Upper lobe of right lung (tissue), 1 donor: ENCODE data around the gene SCP2. TPM values are rescaled to one million over a fixed set of nuclear protein-coding genes. Genes with fewer than 3 reads are reported as not detected.

Source experiments
- ATAC-seq: fragments of 200-7000 bp; cut with Tn5 transposase; one replicate; pipeline ENCODE4 v1.9.1; 2020; ENCODE audit warnings: mild to moderate bottlenecking, moderate library complexity
- DNase-seq: peaks from one replicate; pipeline ENCODE4 v3.0.0-alpha.2; 2020
- H3K27ac ChIP-seq: fragments of 200-600 bp; one replicate; pipeline ENCODE4 v1.8.0; 2022
- H3K27me3 ChIP-seq: fragments of 200-600 bp; one replicate; pipeline ENCODE4 v1.8.0; 2022; ENCODE audit warnings: mild to moderate bottlenecking
- H3K36me3 ChIP-seq: fragments of 200-600 bp; one replicate; pipeline ENCODE4 v1.8.0; 2022
- H3K4me1 ChIP-seq: fragments of 200-600 bp; one replicate; pipeline ENCODE4 v1.8.0; 2022
- H3K4me3 ChIP-seq: fragments of 200-600 bp; one replicate; pipeline ENCODE4 v1.8.0; 2022; ENCODE audit warnings: mild to moderate bottlenecking
- H3K9me3 ChIP-seq: fragments of 200-600 bp; one replicate; pipeline ENCODE4 v1.8.0; 2022
- intact Hi-C: fragments of 100-400 bp; cut with DNase I; formaldehyde crosslinking; loops from one replicate; pipeline ENCODE4 v1.11.0; 2022
- total RNA-seq: library from RNA; stranded (reverse); fragmentation: NEBNext Ultra II Directional; extraction: Animal tissue kit (Norgen Biotek cat#: 25700); gene quantifications from one replicate; pipeline ENCODE4 v1.2.1, GENCODE V29; 2021
- TF ChIP-seq, protein P1 (sequence below): fragments of 200-600 bp; IDR thresholded peaks from one replicate; pipeline ENCODE4 v1.8.0; 2022; ENCODE audit warnings: antibody characterized with exemption
- donor health status: DM: no; HTN: yes; CAD: no; lungs with severe emphysema.

The SCP2 gene
- total RNA-seq, 1 donor from 2014 or later: 140 TPM

DNA sequence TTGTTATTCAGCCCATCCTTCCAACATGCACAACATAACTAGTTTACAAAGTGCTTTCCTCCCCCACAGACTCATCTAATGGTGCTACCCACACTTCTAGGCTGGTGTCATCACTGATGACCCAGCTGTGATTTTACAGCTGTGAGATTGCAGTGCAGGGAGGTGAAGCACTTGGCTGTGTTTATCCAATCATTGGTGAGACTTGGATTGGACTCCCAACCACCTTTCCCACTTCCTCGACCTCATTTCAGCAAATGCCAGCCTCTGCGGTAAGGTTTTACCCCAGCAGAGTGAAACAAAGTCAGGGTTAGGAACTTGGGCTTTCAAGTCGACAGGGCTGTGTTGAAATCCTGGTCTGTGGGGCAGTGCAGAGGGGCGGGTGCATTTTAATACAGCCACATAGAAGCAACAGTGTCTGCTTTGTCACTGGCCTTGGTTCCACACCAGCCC is 27.6 kb upstream of the SCP2 start:
- H3K4me1 ChIP-seq: no peaks in the 10 kb centered on the region
- intact Hi-C loops: no loop called here
- TF ChIP-seq, protein P1, sequence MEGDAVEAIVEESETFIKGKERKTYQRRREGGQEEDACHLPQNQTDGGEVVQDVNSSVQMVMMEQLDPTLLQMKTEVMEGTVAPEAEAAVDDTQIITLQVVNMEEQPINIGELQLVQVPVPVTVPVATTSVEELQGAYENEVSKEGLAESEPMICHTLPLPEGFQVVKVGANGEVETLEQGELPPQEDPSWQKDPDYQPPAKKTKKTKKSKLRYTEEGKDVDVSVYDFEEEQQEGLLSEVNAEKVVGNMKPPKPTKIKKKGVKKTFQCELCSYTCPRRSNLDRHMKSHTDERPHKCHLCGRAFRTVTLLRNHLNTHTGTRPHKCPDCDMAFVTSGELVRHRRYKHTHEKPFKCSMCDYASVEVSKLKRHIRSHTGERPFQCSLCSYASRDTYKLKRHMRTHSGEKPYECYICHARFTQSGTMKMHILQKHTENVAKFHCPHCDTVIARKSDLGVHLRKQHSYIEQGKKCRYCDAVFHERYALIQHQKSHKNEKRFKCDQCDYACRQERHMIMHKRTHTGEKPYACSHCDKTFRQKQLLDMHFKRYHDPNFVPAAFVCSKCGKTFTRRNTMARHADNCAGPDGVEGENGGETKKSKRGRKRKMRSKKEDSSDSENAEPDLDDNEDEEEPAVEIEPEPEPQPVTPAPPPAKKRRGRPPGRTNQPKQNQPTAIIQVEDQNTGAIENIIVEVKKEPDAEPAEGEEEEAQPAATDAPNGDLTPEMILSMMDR: no peak
- no peak for DNase-seq
- peaks cover 20% of the 10 kb centered on the region for H3K36me3 ChIP-seq
- H3K4me3 ChIP-seq: no peak overlapping the region
- H3K27ac ChIP-seq: no peak overlapping the region
- H3K27me3 ChIP-seq: no peaks in the 10 kb centered on the region
- no peaks in the 10 kb centered on the region for H3K9me3 ChIP-seq
- ATAC-seq: no peak

DNA sequence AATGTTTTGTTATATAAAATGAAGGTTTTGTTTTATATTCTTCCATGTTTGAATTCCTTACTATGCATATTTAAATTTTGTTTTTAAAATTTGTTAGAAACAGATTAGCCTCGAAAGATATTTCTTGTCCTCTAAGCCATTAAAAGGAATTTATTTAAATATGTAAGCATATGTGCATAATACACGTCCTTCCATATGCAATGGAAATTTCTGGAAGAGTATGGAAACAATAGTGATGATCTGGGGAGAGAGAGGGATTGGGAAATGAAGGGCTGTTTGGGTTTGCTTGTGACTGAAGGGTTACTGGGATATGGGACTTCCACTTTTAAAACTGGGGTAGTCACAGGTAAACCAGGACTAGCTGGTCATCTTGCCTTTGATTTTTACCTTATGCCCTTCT is 26.7 kb upstream of the SCP2 start:
- no peak for ATAC-seq
- DNase-seq: no peak
- H3K36me3 ChIP-seq: peaks cover 17% of the 10 kb centered on the region
- H3K9me3 ChIP-seq: no peaks in the 10 kb centered on the region
- H3K27me3 ChIP-seq: no peaks in the 10 kb centered on the region
- H3K4me3 ChIP-seq: no peak overlapping the region
- intact Hi-C loops: no loop called here
- no peak overlapping the region for H3K27ac ChIP-seq
- H3K4me1 ChIP-seq: no peaks in the 10 kb centered on the region
- TF ChIP-seq, protein P1: no peak

DNA sequence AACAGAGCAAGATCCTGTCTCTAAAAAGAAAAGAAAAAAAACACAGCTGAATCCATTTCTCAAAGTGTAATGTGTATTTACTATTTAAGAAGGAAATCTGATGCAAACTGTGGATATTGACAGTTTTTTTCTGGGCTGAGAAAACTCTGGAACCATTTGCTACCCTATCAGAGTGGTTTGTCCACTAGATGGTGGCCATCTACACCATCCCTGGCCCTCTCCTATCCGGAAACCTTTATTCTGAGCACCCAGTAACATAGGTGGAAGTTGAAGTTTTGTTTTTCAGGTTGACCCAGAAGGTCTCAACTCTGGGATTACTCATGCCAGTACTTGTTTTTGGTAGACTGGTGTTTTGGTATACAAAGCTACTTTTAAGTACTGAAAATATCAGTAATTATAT is 25.7 kb upstream of the SCP2 start:
- no peaks in the 10 kb centered on the region for H3K27me3 ChIP-seq
- TF ChIP-seq, protein P1: no peak
- H3K36me3 ChIP-seq: peaks cover 7% of the 10 kb centered on the region
- DNase-seq (no peak), ATAC-seq (no peak)
- H3K27ac ChIP-seq: no peak overlapping the region
- no peaks in the 10 kb centered on the region for H3K9me3 ChIP-seq
- H3K4me1 ChIP-seq: no peaks in the 10 kb centered on the region
- no peak overlapping the region for H3K4me3 ChIP-seq
- intact Hi-C loops: no loop called here

DNA sequence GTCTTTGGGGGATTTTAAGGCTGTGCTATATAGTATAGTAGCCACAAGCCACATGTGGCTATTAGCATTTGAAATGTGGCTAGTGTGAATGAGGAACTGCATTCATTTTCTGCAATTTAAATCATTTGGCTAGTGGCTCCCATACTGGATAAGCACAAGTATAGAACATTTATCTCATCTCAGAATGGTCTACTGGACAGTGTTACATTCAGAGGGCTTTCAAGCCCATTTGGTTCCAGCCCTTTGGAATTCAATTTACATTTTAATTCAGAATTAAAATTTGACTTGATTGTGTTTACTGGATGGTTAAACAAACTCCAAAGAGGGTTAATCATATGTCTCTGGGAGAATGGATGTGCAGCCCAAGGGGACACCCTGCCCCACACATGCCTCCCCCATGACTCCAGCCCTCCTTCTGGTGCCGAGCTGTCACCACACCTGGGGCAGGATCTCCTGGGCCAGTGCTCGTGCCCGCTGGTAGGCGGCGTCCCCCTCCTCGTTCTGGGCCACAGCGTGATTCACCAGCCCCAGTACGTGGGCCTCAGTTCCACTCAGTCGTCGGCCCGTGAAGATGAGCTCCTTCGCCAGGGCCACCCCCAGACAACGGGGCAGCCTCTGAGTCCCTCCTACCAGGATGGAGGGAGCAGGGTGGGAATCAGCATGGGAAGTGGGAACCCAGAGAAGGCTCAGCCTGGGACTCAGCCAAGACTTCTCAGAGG is 22.7 kb upstream of the SCP2 start:
- TF ChIP-seq, protein P1: no peak
- H3K4me3 ChIP-seq: no peak overlapping the region
- no peak overlapping the region for H3K27ac ChIP-seq
- DNase-seq (no peak), ATAC-seq (no peak)
- no peaks in the 10 kb centered on the region for H3K4me1 ChIP-seq
- intact Hi-C loops: no loop called here
- no peaks in the 10 kb centered on the region for H3K27me3 ChIP-seq
- peaks cover 7% of the 10 kb centered on the region for H3K36me3 ChIP-seq
- H3K9me3 ChIP-seq: no peaks in the 10 kb centered on the region

DNA sequence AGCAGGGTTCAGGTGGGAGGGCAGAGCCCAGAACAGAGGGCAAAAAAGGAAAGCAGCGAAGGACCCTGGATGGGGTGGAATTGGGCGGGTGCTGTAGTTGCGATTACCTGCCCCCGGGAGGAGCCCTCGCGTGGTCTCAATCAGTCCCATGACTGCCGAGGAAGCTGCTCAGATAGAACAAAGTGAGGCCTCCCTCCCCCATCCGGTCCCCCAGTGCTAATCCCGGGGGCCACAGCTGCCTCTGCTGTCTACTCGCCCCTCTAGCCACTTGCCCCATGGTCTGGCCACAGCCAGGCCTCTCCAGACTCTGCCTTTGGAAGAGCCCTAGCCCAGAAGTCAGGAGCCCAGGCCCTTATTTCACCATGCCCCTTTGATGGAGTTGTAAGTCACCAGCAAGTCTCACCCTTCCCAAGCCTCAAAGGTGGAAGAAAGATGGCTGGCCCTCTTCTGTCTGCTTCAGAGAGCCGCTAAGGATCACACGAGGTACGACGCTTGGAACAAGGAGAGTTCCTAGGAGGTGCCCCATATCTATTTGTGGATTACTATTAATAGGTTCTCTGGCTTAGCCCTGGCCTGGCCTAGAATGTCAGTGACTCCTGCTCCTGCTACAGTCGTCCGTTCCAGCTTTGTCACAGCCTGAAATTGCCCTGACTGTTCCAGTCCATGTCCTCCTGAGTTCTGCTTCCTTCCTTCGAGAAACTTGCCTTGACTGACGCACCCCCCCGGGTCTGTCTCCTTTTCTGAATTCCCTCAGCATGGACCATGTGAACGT is 22.0 kb upstream of the SCP2 start:
- DNase-seq (no peak), ATAC-seq (peak; percentile 48)
- H3K9me3 ChIP-seq: no peaks in the 10 kb centered on the region
- intact Hi-C loops: no loop called here
- H3K27me3 ChIP-seq: no peaks in the 10 kb centered on the region
- no peaks in the 10 kb centered on the region for H3K4me1 ChIP-seq
- TF ChIP-seq, protein P1: peak; percentile 28
- no peak overlapping the region for H3K4me3 ChIP-seq
- peaks cover 7% of the 10 kb centered on the region for H3K36me3 ChIP-seq
- H3K27ac ChIP-seq: no peak overlapping the region
